Cortex of kidney (tissue), 1 donor: ENCODE data around the gene LGALS12.

ENCODE experiments used
- DNase-seq: peaks from one replicate; lab custom pipeline; 2025; lab: John Stamatoyannopoulos, UW

LGALS12 gene

GRCh38 chr11:63560506-63561180 lies 54.8 kb downstream of the LGALS12 start:
- no peak for DNase-seq

- no peak for DNase-seq
These were observed 57.5 kb downstream of the LGALS12 start, which contains the start of gene PLAAT2 for GRCh38 chr11:63563201-63564055. Gene PLAAT2 (minus strand): TSS chr11:63563379. CDS start chr11:63563324, 55 bp downstream.

GRCh38 chr11:63564056-63564774 lies 58.3 kb downstream of the LGALS12 start:
- no peak for DNase-seq

- no peak for DNase-seq
These were observed 59.0 kb downstream of the LGALS12 start for GRCh38 chr11:63564784-63565350.
